GM12878 (cell line): ENCODE data around the gene JOSD2. TPM values are rescaled to one million over a fixed set of nuclear protein-coding genes. Genes with fewer than 3 reads are reported as not detected.
A peak's percentile ranks its signal among the peaks of the same experiment; 100 is the strongest.

Experiments used
- ASH2L ChIP-seq: fragments of 300-600, 200-600 bp; sonication (generic); IDR thresholded peaks from 2 replicates; pipeline ENCODE4 v1.6.1; 2017; ENCODE audit warnings: low read depth, mild to moderate bottlenecking, borderline replicate concordance
- ATF2 ChIP-seq: IDR thresholded peaks from 2 replicates; pipeline ENCODE4 v1.6.1; 2012; ENCODE audit warnings: low read length, inconsistent platforms
- BRCA1 ChIP-seq: IDR thresholded peaks from 2 replicates; pipeline ENCODE4 v1.6.1; 2011; ENCODE audit warnings: low read depth, low read length, improper control_type of control experiment
- CEBPB ChIP-seq, 2 experiments: fragments of 150-350 bp in 1 of 2; IDR thresholded peaks; 2 replicates each; pipeline ENCODE4 v1.6.1; 2012 to 2014; ENCODE audit warnings: low read depth in 2 of 2, low read length in 2 of 2, borderline replicate concordance in 1 of 2, inconsistent platforms in 1 of 2
- ETV6 ChIP-seq, 2 experiments: fragments of 450-650 bp in 1 of 2; IDR thresholded peaks in 1 of 2; conservative IDR thresholded peaks in 1 of 2; 2 replicates each; pipeline ENCODE4 v1.6.1; 2014; ENCODE audit warnings: antibody characterized with exemption in 1 of 2, borderline replicate concordance in 1 of 2, low read depth in 1 of 2, mild to moderate bottlenecking in 1 of 2, moderate library complexity in 1 of 2
- GATAD2B ChIP-seq: fragments of 450-650 bp; conservative IDR thresholded peaks from 2 replicates; pipeline ENCODE4 v1.6.1; 2017; ENCODE audit warnings: low read depth, mild to moderate bottlenecking, moderate library complexity
- IKZF1 ChIP-seq: fragments of 450-650 bp; conservative IDR thresholded peaks from 2 replicates; pipeline ENCODE4 v1.6.1; 2017; ENCODE audit warnings: antibody characterized with exemption, mild to moderate bottlenecking
- MEF2B ChIP-seq: fragments of 450-650 bp; IDR thresholded peaks from 2 replicates; pipeline ENCODE4 v1.6.1; 2018; ENCODE audit warnings: mild to moderate bottlenecking, moderate library complexity; ENCODE audit not compliant: partially characterized antibody, poor library complexity, severe bottlenecking
- MTA3 ChIP-seq: IDR thresholded peaks from 2 replicates; pipeline ENCODE4 v1.6.1; 2012; ENCODE audit warnings: low read length, inconsistent platforms, borderline replicate concordance
- MXI1 ChIP-seq: fragments of 150-350 bp; IDR thresholded peaks from 2 replicates; pipeline ENCODE4 v1.6.1; 2011; ENCODE audit warnings: low read depth, mild to moderate bottlenecking, inconsistent platforms, low read length, improper control_type of control experiment
- NBN ChIP-seq: fragments of 450-650 bp; IDR thresholded peaks from 2 replicates; pipeline ENCODE4 v1.6.1; 2016
- NFIC ChIP-seq: IDR thresholded peaks from 2 replicates; pipeline ENCODE4 v1.6.1; 2012; ENCODE audit warnings: low read depth, mild to moderate bottlenecking, inconsistent platforms, low read length, moderate library complexity
- NFXL1 ChIP-seq: fragments of 450-650 bp; IDR thresholded peaks from 2 replicates; pipeline ENCODE4 v1.6.1; 2017; ENCODE audit warnings: antibody characterized with exemption, mild to moderate bottlenecking, borderline replicate concordance
- NFYB ChIP-seq: IDR thresholded peaks from 2 replicates; pipeline ENCODE4 v1.6.1; 2011; ENCODE audit warnings: low read depth, mild to moderate bottlenecking, low read length, improper control_type of control experiment, moderate library complexity; ENCODE audit not compliant: insufficient read depth
- NR2C1 ChIP-seq: fragments of 450-650 bp; IDR thresholded peaks from 2 replicates; pipeline ENCODE4 v1.6.1; 2017; ENCODE audit warnings: antibody characterized with exemption, mild to moderate bottlenecking, moderate library complexity
- POLR2AphosphoS5 ChIP-seq: IDR thresholded peaks from 2 replicates; pipeline ENCODE4 v1.6.1; 2011; ENCODE audit warnings: mild to moderate bottlenecking, low read length, inconsistent platforms
- REST ChIP-seq: IDR thresholded peaks from 2 replicates; pipeline ENCODE4 v1.6.1; 2012; ENCODE audit warnings: mild to moderate bottlenecking, low read depth, low read length
- SMAD5 ChIP-seq: IDR thresholded peaks from 2 replicates; pipeline ENCODE4 v1.6.1; 2016; ENCODE audit warnings: antibody characterized with exemption, low read depth
- SP1 ChIP-seq: IDR thresholded peaks from one replicate; pipeline ENCODE4 v1.6.1; 2011; ENCODE audit warnings: low read depth, low read length
- SPI1 ChIP-seq: IDR thresholded peaks from 2 replicates; pipeline ENCODE4 v1.6.1; 2011; ENCODE audit warnings: low read depth, mild to moderate bottlenecking, low read length, moderate library complexity, borderline replicate concordance; ENCODE audit not compliant: insufficient read depth
- SREBF1 ChIP-seq: IDR thresholded peaks from 2 replicates; pipeline ENCODE4 v1.6.1; 2012; ENCODE audit warnings: mild to moderate bottlenecking, low read length
- TCF3 ChIP-seq: IDR thresholded peaks from 2 replicates; pipeline ENCODE4 v1.6.1; 2012; ENCODE audit warnings: low read depth, mild to moderate bottlenecking, low read length, borderline replicate concordance; ENCODE audit not compliant: insufficient read depth
- USF1 ChIP-seq: IDR thresholded peaks from 2 replicates; pipeline ENCODE4 v1.6.1; 2011; ENCODE audit warnings: borderline replicate concordance, low read depth, mild to moderate bottlenecking, moderate library complexity, mixed read lengths, low read length; ENCODE audit not compliant: insufficient read depth; ENCODE audit errors: extremely low read length
- YY1 ChIP-seq: IDR thresholded peaks from 2 replicates; pipeline ENCODE4 v1.6.1; 2011; ENCODE audit warnings: low read depth, mild to moderate bottlenecking, low read length
- ZNF217 ChIP-seq: fragments of 450-650 bp; IDR thresholded peaks from 2 replicates; pipeline ENCODE4 v1.6.1; 2017; ENCODE audit warnings: antibody characterized with exemption, mild to moderate bottlenecking
- ZNF24 ChIP-seq: fragments of 450-650 bp; IDR thresholded peaks from 2 replicates; pipeline ENCODE4 v1.6.1; 2017; ENCODE audit warnings: antibody characterized with exemption, mild to moderate bottlenecking
- ZNF622 ChIP-seq: fragments of 450-650 bp; IDR thresholded peaks from 2 replicates; pipeline ENCODE4 v1.6.1; 2017; ENCODE audit warnings: mild to moderate bottlenecking, inconsistent platforms
- polyA plus RNA-seq, 11 experiments: library from polyadenylated mRNA; depleted of rRNA in 4 of 11; unstranded in 6 of 11; stranded (reverse) in 5 of 11; fragments of >200 nt; fragmentation: Nextera tagmentation in 4 of 11; fragmentation: Illumina TruSeq in 1 of 11; extraction: Ambion mirVana in 4 of 11; extraction: Trizol in 1 of 11; gene quantifications; 1 replicate in 1 of 11; 2 replicates in 10 of 11; pipeline versions ENCODE4 v1.2.1 to v1.2.3, GENCODE V29; 2011 to 2016; ENCODE audit warnings: inconsistent platforms in 2 of 11, missing spikeins in 2 of 11, low read depth in 1 of 11
- total RNA-seq, 4 experiments: library from RNA; depleted of rRNA in 3 of 4; stranded (reverse); fragments of >200 nt in 3 of 4; fragmentation: Illumina TruSeq in 1 of 4; extraction: Trizol in 1 of 4; gene quantifications; 2 replicates each; pipeline versions ENCODE4 v1.2.1 to v1.2.3, GENCODE V29; 2013 to 2021

JOSD2 gene
- total and polyA plus RNA-seq, 10 of the 15 experiments (the other 5 are each of a cell fraction or from before 2014, with no cell fraction given): 0.91 to 26.7 (median 13.0) TPM

- no peak for TF ChIP-seq ETV6 (conservative IDR thresholded peaks at IDR 0.05 in 1 of 2, IDR thresholded peaks at IDR 0.05 in 1 of 2; ENCODE audit: borderline replicate concordance in 1 of 2, low read depth in 1 of 2)
- no peak for TF ChIP-seq NR2C1
- no peak for TF ChIP-seq SREBF1
- no peak for TF ChIP-seq CEBPB (IDR thresholded peaks at IDR 0.05; ENCODE audit: borderline replicate concordance in 1 of 2, low read depth in 2 of 2, low read length in 2 of 2)
- no peak for TF ChIP-seq REST
- no peak for TF ChIP-seq TCF3
- no peak for TF ChIP-seq MXI1
- no peak for TF ChIP-seq ASH2L
- no peak for TF ChIP-seq GATAD2B
- TF ChIP-seq NFIC: no peak
- TF ChIP-seq IKZF1: no peak
- no peak for TF ChIP-seq ZNF24
- no peak for TF ChIP-seq MEF2B
- TF ChIP-seq NFXL1: no peak
- TF ChIP-seq SPI1: no peak
- TF ChIP-seq ZNF217: 0 out of 2 replicates have a peak, but pooled peaks have one; percentile 30
- TF ChIP-seq NFYB: no peak
- no peak for TF ChIP-seq ZNF622
- TF ChIP-seq ATF2: no peak
- TF ChIP-seq USF1: no peak
- no peak for TF ChIP-seq SP1
- TF ChIP-seq NBN: peak; percentile 75
- peak; percentile 84 for TF ChIP-seq YY1
- no peak for TF ChIP-seq SMAD5
- no peak for TF ChIP-seq MTA3
- TF ChIP-seq BRCA1: no peak
- TF ChIP-seq POLR2AphosphoS5: no peak
Measured at GRCh38 chr19:50461066-50461875, 49.7 kb downstream of the JOSD2 start (continued).
